GM19455 (cell line): ENCODE measurements around the gene KIF5C.

Source experiments
- ATAC-seq: cut with Tn5 transposase; IDR thresholded peaks from one replicate; pipeline ENCODE4 v1.9.1; 2021; ENCODE audit not compliant: unreplicated experiment

KIF5C gene

DNA sequence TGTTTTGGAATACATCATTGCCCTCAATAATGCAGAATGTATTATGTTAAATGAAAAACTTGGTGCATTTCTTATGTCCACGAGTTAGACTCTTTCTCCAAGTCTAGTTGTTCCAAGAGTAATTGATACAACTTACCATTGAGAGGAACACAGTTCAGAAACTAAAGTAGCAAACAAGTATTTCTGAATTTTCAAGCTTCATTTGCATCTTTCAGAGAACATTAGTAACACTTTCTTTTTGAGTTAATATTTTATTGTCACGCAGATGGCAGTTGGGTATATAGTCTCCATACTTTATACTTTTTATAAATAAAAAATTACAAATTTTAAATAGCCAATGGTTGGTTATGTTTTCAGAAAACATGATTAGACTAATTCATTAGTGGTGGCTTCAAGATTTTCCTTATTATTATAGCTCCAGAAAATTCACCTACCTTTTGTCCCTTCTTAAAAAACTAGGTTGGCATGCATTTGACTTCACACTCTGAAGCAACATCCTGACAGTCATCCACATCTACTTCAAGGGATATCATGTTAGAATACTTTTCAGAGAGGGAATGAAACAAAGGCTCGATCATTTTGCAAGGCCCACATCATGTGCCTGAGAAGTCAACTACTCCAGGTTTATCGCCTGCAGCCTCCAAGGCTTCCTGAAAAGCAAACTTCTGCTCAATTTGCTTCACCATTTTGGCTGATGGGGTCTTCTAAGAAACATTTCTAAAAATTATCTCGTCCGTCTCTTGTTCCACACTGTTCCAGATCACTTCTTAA, 193.4 kb downstream of the KIF5C start:
- ATAC-seq, result peak; percentile 53

DNA sequence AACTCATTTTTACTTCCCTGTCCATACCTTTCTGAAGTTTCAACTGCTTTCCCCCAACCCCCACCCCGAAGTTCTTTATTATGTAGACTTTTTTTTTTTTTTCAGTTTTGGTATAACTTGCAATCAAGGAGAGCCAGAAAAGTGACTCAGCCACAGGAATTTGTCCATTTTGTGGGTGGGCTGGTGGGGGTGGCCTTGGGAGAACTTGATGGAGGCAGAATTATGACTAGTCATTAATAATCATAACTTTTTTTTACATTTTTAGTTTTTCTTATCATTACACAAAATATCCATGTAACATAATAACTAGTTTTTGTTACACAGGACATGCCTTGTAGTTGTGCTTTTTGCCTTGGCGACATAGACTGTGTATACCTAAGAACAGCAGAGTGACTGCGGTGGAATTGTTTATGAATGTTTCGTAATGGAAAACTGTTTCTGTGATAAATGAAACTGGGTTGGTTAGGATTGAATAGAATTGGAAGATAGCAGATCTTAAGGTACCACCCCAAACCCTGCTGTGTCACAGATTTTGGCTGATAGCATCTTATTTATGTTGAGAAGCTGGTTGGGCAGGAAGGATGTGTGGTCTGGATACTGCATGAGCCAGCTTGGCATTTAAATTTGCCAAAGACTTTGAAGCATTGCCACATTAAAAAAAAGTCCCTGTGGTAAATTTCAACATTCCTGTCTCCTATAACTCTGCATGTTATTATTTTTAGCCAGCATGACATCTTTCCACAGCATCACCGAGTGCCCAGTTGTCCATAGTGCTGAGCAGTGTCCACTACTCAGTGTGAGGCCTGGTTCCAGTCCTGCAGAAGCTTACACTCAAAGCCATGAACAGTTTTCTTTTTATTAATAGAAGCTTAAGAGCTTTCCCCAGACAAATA, 194.2 kb downstream of the KIF5C start:
- ATAC-seq, result no peak

DNA sequence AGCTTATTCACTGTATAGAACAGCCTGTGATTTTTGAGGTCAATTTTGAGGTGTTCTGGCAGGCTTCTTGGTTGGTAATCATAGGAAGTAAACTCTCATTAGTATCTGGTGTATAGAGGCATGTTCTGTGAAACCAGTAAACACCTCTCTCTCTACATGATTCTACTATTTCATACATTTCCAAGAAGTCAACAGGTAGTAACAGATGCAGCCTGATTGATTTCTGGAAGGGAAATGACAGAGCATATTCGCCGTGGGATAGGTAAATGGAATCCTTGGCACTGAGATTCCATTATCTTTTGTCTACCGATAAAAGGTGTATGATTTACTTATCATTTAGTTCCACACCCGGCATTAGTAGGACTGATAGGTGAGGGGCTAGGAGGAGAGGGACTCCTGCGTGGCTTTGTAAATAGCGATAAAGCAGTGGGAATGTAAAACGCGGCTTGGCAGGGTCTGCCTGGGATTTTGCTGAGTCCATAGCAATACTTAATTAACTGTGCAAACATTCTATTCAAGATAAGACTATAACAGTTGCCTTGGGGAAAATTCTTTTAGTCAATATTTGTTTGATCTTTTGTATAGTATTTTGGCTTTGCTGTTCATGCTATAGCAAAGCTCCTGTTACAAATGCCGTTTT, 195.8 kb downstream of the KIF5C start:
- ATAC-seq, result no peak

DNA sequence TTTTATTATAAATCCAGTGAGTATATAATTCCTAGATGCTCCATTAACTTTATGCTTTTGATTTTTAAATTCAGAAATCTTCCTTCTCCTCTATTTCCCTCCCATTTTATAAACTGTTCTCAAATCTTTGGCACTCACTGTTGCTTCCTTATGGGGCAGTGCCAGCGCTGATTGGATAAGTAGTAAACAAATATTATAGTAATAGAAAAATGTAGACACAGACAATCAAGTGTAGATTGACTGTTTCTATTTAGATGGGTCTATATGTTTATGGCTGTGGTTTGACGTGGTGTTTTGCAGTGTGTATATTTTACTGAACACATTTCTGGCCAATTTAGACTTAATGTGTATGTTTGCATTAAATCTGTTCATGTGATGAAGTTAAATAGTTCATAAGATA, 200.1 kb downstream of the KIF5C start:
- ATAC-seq, result no peak

DNA sequence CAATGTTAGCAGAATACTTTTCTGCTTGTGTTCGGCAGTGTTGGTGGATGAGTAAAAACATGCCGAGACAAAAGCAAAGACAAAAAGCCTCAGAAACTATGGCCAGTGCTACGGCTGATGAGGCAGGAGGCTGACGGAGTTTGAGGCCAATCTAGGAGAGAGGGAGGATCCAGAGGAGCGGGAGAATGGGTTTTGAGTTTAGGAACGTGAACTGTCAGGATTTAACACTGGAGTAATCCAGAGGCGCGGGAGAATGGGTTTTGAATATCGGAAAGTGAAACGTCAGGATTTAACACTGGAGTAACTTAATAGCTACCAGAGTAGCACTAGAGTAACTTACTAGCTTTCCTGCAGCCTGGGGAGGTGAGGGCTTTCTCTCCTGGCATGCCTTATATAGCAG, 200.8 kb downstream of the KIF5C start:
- no peak for ATAC-seq
